Kidney glomerular epithelial cell (primary cell): ENCODE measurements around the gene URM1.

ENCODE experiments used
- DNase-seq: peaks from one replicate; lab custom pipeline; 2025; lab: John Stamatoyannopoulos, UW

The URM1 gene

GRCh38 chr9:128429513-128430086 lies 58.4 kb downstream of the URM1 start:
- no peak for DNase-seq

- no peak for DNase-seq
Observed at GRCh38 chr9:128431207-128431606, 60.0 kb downstream of the URM1 start.

DNA sequence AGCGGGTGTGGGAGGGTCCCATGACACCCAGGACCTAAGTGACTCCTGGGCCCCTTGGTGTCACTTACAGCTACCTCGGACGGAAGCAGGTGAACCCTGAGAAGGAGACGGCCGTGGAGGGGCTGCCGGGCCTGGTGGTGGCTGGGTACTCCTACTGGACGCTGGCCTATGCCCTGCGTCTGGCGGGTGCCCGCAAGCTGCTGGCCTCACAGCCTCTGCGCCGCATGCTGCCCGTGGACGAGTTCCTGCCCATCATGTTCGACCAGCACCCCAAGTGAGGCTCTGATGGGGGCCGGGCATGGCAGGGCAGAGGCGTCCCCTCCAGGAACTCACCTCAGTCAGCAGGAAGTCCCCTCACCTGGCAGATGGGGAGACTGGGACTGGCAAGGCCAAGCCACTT lies 63.2 kb downstream of the URM1 start:
- DNase-seq: no peak

DNA sequence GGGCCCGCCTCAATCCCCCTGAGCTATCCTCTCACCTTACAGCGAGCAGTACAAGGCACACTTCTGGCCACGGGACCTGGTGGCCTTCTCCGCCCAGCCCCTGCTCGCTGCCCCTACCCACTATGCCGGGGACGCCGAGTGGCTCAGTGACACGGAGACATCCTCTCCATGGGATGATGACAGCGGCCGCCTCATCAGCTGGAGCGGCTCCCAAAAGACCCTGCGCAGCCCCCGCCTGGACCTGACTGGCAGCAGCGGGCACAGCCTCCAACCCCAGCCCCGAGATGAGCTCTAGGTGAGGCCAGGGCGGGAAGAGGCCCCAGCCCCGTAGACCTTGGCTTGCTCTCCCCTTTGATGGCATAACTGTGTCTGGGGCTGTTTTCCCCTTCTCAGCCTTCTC lies 64.4 kb downstream of the URM1 start:
- no peak for DNase-seq

GRCh38 chr9:128438343-128439109 lies 67.4 kb downstream of the URM1 start:
- peak; percentile 42 for DNase-seq

DNA sequence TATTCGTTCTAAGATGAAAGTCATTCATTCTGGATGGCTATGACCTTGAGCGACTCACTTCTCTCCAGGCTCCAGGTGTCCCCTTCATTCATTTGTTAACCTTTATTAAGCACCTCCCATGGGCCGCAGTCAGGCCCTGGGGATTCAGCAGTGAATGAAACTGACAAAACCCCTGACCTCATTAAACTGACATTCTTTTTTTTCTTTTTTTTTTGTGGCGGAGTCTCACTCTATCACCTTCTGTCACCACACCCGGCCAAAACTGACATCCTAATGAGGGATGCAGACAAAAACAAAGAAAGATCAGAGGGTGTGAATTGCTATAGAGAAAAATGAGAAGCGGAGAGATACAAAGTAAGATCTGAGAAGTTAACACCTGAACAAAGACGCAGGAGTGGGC lies 68.1 kb downstream of the URM1 start:
- DNase-seq: no peak
